ENCODE data around the gene TRAP1. TPM values are rescaled to one million over a fixed set of nuclear protein-coding genes. Genes with fewer than 3 reads are reported as not detected.

The TRAP1 gene
- total and polyA plus RNA-seq, 10 donors = 33.7 to 97.1 (median 53.1) TPM

- 94 to 96% (median 95%) methylated on average over 11 to 21 of the region's 21 CpGs for WGBS, 5 donors
- Histone ChIP-seq H3K36me3 (peaks cover 6 to 76% (median 65%) of the 10 kb centered on the region in 6 donors), H3K9me3 (no peaks in the 10 kb centered on the region), H3K4me3 (no peak overlapping the region), H3K4me1 (no peaks in the 10 kb centered on the region), H3K27ac (no peak overlapping the region), H3K27me3 (replicated peaks in 1 of 7) (no peaks in the 10 kb centered on the region)
- intact Hi-C loops (cut with DNase I; ENCODE audit: low total_unique reads) = no loop called here
- DNase-seq = peak; percentile 69
- TF ChIP-seq, protein P1, sequence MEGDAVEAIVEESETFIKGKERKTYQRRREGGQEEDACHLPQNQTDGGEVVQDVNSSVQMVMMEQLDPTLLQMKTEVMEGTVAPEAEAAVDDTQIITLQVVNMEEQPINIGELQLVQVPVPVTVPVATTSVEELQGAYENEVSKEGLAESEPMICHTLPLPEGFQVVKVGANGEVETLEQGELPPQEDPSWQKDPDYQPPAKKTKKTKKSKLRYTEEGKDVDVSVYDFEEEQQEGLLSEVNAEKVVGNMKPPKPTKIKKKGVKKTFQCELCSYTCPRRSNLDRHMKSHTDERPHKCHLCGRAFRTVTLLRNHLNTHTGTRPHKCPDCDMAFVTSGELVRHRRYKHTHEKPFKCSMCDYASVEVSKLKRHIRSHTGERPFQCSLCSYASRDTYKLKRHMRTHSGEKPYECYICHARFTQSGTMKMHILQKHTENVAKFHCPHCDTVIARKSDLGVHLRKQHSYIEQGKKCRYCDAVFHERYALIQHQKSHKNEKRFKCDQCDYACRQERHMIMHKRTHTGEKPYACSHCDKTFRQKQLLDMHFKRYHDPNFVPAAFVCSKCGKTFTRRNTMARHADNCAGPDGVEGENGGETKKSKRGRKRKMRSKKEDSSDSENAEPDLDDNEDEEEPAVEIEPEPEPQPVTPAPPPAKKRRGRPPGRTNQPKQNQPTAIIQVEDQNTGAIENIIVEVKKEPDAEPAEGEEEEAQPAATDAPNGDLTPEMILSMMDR (IDR thresholded peaks at IDR 0.05 in 8 of 11, conservative IDR thresholded peaks at IDR 0.05 in 3 of 11) = no peak
- TF ChIP-seq POLR2A (IDR thresholded peaks at IDR 0.05) (no peak), POLR2AphosphoS5 (IDR thresholded peaks at IDR 0.05) (peak in 1 of 3 donors; percentile 34)
Observed at GRCh38 chr16:3727806-3728381, 10.6 kb upstream of the TRAP1 start.

- Histone ChIP-seq H3K4me3 (no peak overlapping the region), H3K27ac (no peak overlapping the region), H3K4me1 (no peaks in the 10 kb centered on the region), H3K27me3 (replicated peaks in 1 of 7) (no peaks in the 10 kb centered on the region), H3K36me3 (peaks cover 6 to 59% (median 48%) of the 10 kb centered on the region in 6 donors), H3K9me3 (no peaks in the 10 kb centered on the region)
- intact Hi-C loops (cut with DNase I; ENCODE audit: low total_unique reads) = no loop called here
- TF ChIP-seq POLR2AphosphoS5 (IDR thresholded peaks at IDR 0.05) = peak in 1 of 3 donors; percentile 14
- no peak for TF ChIP-seq POLR2A (IDR thresholded peaks at IDR 0.05)
- WGBS, 5 donors = 92 to 96% (median 94%) methylated on average over 31 to 33 of the region's 33 CpGs
- peak; percentile 47 for DNase-seq
Observed at GRCh38 chr16:3726021-3726687, 8.8 kb upstream of the TRAP1 start.

DNA sequence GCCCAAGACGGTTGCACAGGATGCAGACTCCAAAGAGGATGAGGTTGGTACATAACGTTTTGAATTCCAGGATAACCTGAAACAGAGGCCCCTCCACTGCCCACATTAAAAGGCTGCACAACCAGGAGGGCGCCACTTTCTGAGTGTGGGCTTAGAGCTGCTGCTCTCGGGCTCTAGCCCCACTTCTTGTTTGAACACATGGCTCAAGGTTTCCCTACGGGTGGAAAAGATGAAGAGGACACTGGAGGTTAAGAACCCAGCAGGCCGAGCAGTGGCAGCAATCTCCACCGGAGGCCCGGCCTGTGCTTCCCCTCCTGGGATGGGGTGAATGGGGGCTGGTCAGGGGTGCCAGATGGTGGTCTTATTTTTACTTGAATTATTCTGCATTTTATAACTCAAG is 8.0 kb upstream of the TRAP1 start:
- TF ChIP-seq POLR2A (IDR thresholded peaks at IDR 0.05) (no peak), POLR2AphosphoS5 (IDR thresholded peaks at IDR 0.05) (no peak)
- TF ChIP-seq, protein P1 (IDR thresholded peaks at IDR 0.05 in 8 of 11, conservative IDR thresholded peaks at IDR 0.05 in 3 of 11) = no peak
- Histone ChIP-seq H3K9me3 (no peaks in the 10 kb centered on the region), H3K4me3 (no peak overlapping the region), H3K36me3 (peaks cover 6 to 50% (median 39%) of the 10 kb centered on the region in 6 donors), H3K27ac (no peak overlapping the region), H3K4me1 (no peaks in the 10 kb centered on the region), H3K27me3 (replicated peaks in 1 of 7) (no peaks in the 10 kb centered on the region)
- peak; percentile 37 for DNase-seq
- intact Hi-C loops (cut with DNase I; ENCODE audit: low total_unique reads) = no loop called here
- 63 to 75% (median 74%) methylated on average over 6 to 8 of the region's 8 CpGs for WGBS, 5 donors

- Histone ChIP-seq H3K27me3 (replicated peaks in 1 of 7) (no peaks in the 10 kb centered on the region), H3K9me3 (no peaks in the 10 kb centered on the region), H3K4me1 (peaks cover 0 to 9% (median 7%) of the 10 kb centered on the region in 6 donors), H3K4me3 (no peak overlapping the region), H3K36me3 (peaks cover 0 to 22% (median 11%) of the 10 kb centered on the region in 6 donors), H3K27ac (no peak overlapping the region)
- 83 to 93% (median 86%) methylated on average over 10 of the region's 10 CpGs for WGBS, 5 donors
- TF ChIP-seq, protein P1 (IDR thresholded peaks at IDR 0.05 in 8 of 11, conservative IDR thresholded peaks at IDR 0.05 in 3 of 11) = no peak
- TF ChIP-seq POLR2A (IDR thresholded peaks at IDR 0.05) (no peak), POLR2AphosphoS5 (IDR thresholded peaks at IDR 0.05) (no peak)
- no peak for DNase-seq
- intact Hi-C loops (cut with DNase I; ENCODE audit: low total_unique reads) = no loop called here
Observed at GRCh38 chr16:3722508-3722907, 5.2 kb upstream of the TRAP1 start.
